ENCODE data around the gene SUCLG2. TPM values are rescaled to one million over a fixed set of nuclear protein-coding genes. Genes with fewer than 3 reads are reported as not detected.

SUCLG2 gene
- total and polyA plus RNA-seq, 10 of the 15 experiments (the other 5 are each of a cell fraction or from before 2014, with no cell fraction given), result 17.8 to 50.9 (median 37.2) TPM

DNA sequence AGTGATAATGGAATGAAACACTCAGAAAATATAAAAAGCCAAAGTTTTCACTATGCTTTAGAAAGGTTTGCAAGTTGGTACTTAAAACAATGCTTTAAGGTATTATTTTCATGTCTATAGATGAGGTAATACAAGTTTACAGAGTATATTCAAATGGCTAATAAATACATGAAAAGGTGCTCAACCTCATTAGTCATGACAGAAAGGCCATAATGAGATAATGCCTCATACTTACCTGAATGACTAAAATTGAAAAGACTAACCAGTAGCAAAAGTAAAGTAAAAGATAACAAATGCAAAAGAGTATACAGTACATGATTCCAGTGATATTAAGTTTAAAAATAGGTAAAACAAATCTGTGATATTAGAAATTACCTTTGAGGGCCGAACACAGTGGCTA, 163.8 kb downstream of the SUCLG2 start:
- Histone ChIP-seq H3K4me1 (ENCODE audit: control insufficient read depth, insufficient read depth, low read length) (no peaks in the 10 kb centered on the region), H4K20me1 (ENCODE audit: control insufficient read depth, insufficient read depth) (no peaks in the 10 kb centered on the region), H3K36me3 (ENCODE audit: control insufficient read depth in 2 of 2, insufficient read depth in 2 of 2, low read length in 1 of 2) (peaks cover 0 to under 1% of the 10 kb centered on the region in 2 experiments; a peak in 2 of 4 replicates), H3K4me3 (no peak overlapping the region), H3K9ac (ENCODE audit: control insufficient read depth, insufficient read depth, low read length) (no peak overlapping the region), H3K79me2 (ENCODE audit: control insufficient read depth, insufficient read depth, low read length) (no peaks in the 10 kb centered on the region), H3K27ac (ENCODE audit: control insufficient read depth, insufficient read depth) (no peak overlapping the region), H2AFZ (ENCODE audit: control insufficient read depth, low read depth, low read length) (no peak overlapping the region), H3K4me2 (ENCODE audit: control insufficient read depth, insufficient read depth) (no peak overlapping the region), H3K9me3 (replicated peaks; ENCODE audit: control insufficient read depth, insufficient read depth, low read length) (no peaks in the 10 kb centered on the region), H3K27me3 (replicated peaks in 1 of 2; ENCODE audit: control insufficient read depth in 2 of 2, insufficient read depth in 2 of 2, low read length in 1 of 2) (no peaks in the 10 kb centered on the region)
- FAIRE-seq (no peak), DNase-seq (ENCODE audit: low read depth, low spot score) (no peak), ATAC-seq (no peak)
- TF ChIP-seq EED (IDR thresholded peaks at IDR 0.05; ENCODE audit: low read depth) (no peak), HCFC1 (IDR thresholded peaks at IDR 0.05; ENCODE audit: low read length) (no peak), BACH1 (IDR thresholded peaks at IDR 0.05; ENCODE audit: borderline replicate concordance) (no peak), YBX1 (IDR thresholded peaks at IDR 0.05) (no peak), LARP7 (IDR thresholded peaks at IDR 0.05) (no peak), MTA3 (IDR thresholded peaks at IDR 0.05; ENCODE audit: borderline replicate concordance, low read length) (no peak), HDAC2 (IDR thresholded peaks at IDR 0.05) (no peak), POLR2AphosphoS2 (IDR thresholded peaks at IDR 0.05; ENCODE audit: low read depth, low read length) (no peak)
- 100% methylated on average over 1 of the region's 1 CpG for WGBS (ENCODE audit: insufficient coverage, insufficient replicate concordance, low lambda C conversion rate, missing lambda C conversion rate)
- BruUV-seq (replicated peaks), result no TSS peak
- in situ Hi-C loops (cut with MboI), result no loop called here
- ChIA-PET CTCF (no interaction called here), SMC1A (ENCODE audit: uncharacterized antibody, unreplicated experiment) (interaction anchor here (0.9 kb wide), 1 partner anchor 136 kb away, joined by 3 read pairs; no protein-coding TSS in a partner anchor), RAD21 (ENCODE audit: unreplicated experiment) (no interaction called here), POLR2A (no interaction called here)
- intact Hi-C loops (cut with micrococcal nuclease; ENCODE audit: unreplicated experiment), result no loop called here

DNA sequence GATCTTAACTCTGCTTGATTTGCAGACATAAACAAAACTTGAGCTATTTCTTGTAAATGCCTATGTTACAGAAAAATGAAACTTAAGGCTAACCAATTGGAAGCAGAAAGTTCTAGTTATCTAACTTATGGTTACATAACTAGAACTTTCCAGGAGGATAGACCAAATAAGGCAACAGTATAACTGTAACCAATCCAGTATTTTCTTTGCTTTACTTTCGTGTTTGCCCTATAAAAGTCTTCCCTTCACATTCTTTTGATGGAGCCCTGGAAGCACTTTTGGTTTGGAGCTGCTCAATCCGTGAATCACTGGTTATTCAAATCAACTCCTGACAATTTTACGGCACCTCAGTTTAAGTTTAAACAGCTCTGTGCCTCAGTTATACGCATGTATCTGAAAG, 164.6 kb downstream of the SUCLG2 start:
- no peaks in the 10 kb centered on the region for H4K20me1 ChIP-seq (ENCODE audit: control insufficient read depth, insufficient read depth)
- peak; percentile 27 for FAIRE-seq
- CTCF ChIA-PET, result interaction anchor here (0.9 kb wide), 1 partner anchor 10 kb away, joined by 3 read pairs; no protein-coding TSS in a partner anchor
- no peak for DNase-seq (ENCODE audit: low read depth, low spot score)
- no peaks in the 10 kb centered on the region; a peak in 1 of 4 replicates for H3K36me3 ChIP-seq (ENCODE audit: control insufficient read depth in 2 of 2, insufficient read depth in 2 of 2, low read length in 1 of 2)
- H3K27ac ChIP-seq (ENCODE audit: control insufficient read depth, insufficient read depth), result no peak overlapping the region
- RAD21 ChIA-PET (ENCODE audit: unreplicated experiment), result no interaction called here
- no peak for ATAC-seq
- intact Hi-C loops (cut with micrococcal nuclease; ENCODE audit: unreplicated experiment) (no loop called here), in situ Hi-C loops (cut with MboI) (no loop called here)
- H3K4me3 ChIP-seq, result no peak overlapping the region
- H3K9ac ChIP-seq (ENCODE audit: control insufficient read depth, insufficient read depth, low read length), result no peak overlapping the region
- SMC1A ChIA-PET (ENCODE audit: uncharacterized antibody, unreplicated experiment), result interaction anchor here (0.9 to 1.3 kb wide), 3 partner anchors 13 to 137 kb away, joined by 3 to 5 read pairs (median 3); no protein-coding TSS in a partner anchor
- H3K27me3 ChIP-seq (replicated peaks in 1 of 2; ENCODE audit: control insufficient read depth in 2 of 2, insufficient read depth in 2 of 2, low read length in 1 of 2), result no peaks in the 10 kb centered on the region
- POLR2A ChIA-PET, result no interaction called here
- 90% methylated on average over 4 of the region's 4 CpGs for WGBS (ENCODE audit: insufficient coverage, insufficient replicate concordance, low lambda C conversion rate, missing lambda C conversion rate)
- H3K4me2 ChIP-seq (ENCODE audit: control insufficient read depth, insufficient read depth), result no peak overlapping the region
- no peaks in the 10 kb centered on the region for H3K79me2 ChIP-seq (ENCODE audit: control insufficient read depth, insufficient read depth, low read length)
- no peaks in the 10 kb centered on the region for H3K9me3 ChIP-seq (replicated peaks; ENCODE audit: control insufficient read depth, insufficient read depth, low read length)
- no TSS peak for BruUV-seq (replicated peaks)
- H3K4me1 ChIP-seq (ENCODE audit: control insufficient read depth, insufficient read depth, low read length), result no peaks in the 10 kb centered on the region
- no peak overlapping the region for H2AFZ ChIP-seq (ENCODE audit: control insufficient read depth, low read depth, low read length)
- no peak for TF ChIP-seq RB1 (IDR thresholded peaks at IDR 0.05; ENCODE audit: borderline replicate concordance)
- no peak for TF ChIP-seq RAD21 (IDR thresholded peaks at IDR 0.05; ENCODE audit: insufficient read depth, low read depth, low read length)
- TF ChIP-seq KAT2A (conservative IDR thresholded peaks at IDR 0.05; ENCODE audit: control insufficient read depth, low read depth, low read length), result no peak
- TF ChIP-seq POLR2AphosphoS5 (IDR thresholded peaks at IDR 0.05; ENCODE audit: low read length), result no peak
- no peak for TF ChIP-seq ZBTB4 (CRISPR knock-in tag; IDR thresholded peaks at IDR 0.05)
- TF ChIP-seq HDGF (IDR thresholded peaks at IDR 0.05), result no peak
- TF ChIP-seq ASH2L (IDR thresholded peaks at IDR 0.05; ENCODE audit: borderline replicate concordance, low read depth), result no peak
- no peak for TF ChIP-seq CBFB (IDR thresholded peaks at IDR 0.05; ENCODE audit: low read depth)
- no peak for TF ChIP-seq USF2 (IDR thresholded peaks at IDR 0.05; ENCODE audit: borderline replicate concordance, low read depth, low read length)
- no peak for TF ChIP-seq PML (IDR thresholded peaks at IDR 0.05; ENCODE audit: low read length)
